NCI-H2081 (cell line): Measurements from ENCODE around the gene SEMA6C.
"Not testable (repeated sequence)": the region's sequence is repeated elsewhere in the genome, so short reads cannot be mapped to it uniquely, and the experiment has no call there.

Experiments
- DNase-seq, 2 experiments: peaks; one replicate each; lab custom pipeline; 2025; lab: John Stamatoyannopoulos, UW

The SEMA6C gene

GRCh38 chr1:151146412-151147131 lies at the start of gene SEMA6C:
TSS of gene SEMA6C (minus strand) at chr1:151146631. CDS start at chr1:151142621, 4,010 bp downstream.
- DNase-seq = peak; percentile 95 to 96

- DNase-seq = not testable (repeated sequence)
Observed at GRCh38 chr1:151194894-151195594, 48.6 kb upstream of the SEMA6C start.

- DNase-seq = no peak
Observed at GRCh38 chr1:151193856-151194255, 47.4 kb upstream of the SEMA6C start.

- no peak for DNase-seq
Observed at GRCh38 chr1:151193304-151193703, 46.9 kb upstream of the SEMA6C start.

GRCh38 chr1:151192047-151192446 lies 45.6 kb upstream of the SEMA6C start:
- DNase-seq = no peak

GRCh38 chr1:151189637-151190445 lies 43.4 kb upstream of the SEMA6C start, which contains the start of gene VPS72:
TSS of gene VPS72 (minus strand) at chr1:151190197. CDS start at chr1:151190121, 76 bp downstream.
- peak; percentile 95 to 98 for DNase-seq

GRCh38 chr1:151188667-151189066 lies 42.2 kb upstream of the SEMA6C start:
- DNase-seq = not testable (repeated sequence)

- peak; percentile 59 to 75 for DNase-seq
Observed at GRCh38 chr1:151187205-151187604, 40.8 kb upstream of the SEMA6C start.

- DNase-seq = no peak
Observed at GRCh38 chr1:151184211-151184610, 37.8 kb upstream of the SEMA6C start.

GRCh38 chr1:151176514-151177045 lies 30.1 kb upstream of the SEMA6C start:
- no peak for DNase-seq

GRCh38 chr1:151175863-151176262 lies 29.4 kb upstream of the SEMA6C start, which contains the start of gene TMOD4:
TSS of gene TMOD4 (minus strand) at chr1:151175981. CDS start at chr1:151174875, 1,106 bp downstream.
- DNase-seq = no peak

- DNase-seq = no peak
Observed at GRCh38 chr1:151175041-151175741, 28.8 kb upstream of the SEMA6C start.

- DNase-seq = no peak
Observed at GRCh38 chr1:151171190-151171589, 24.8 kb upstream of the SEMA6C start.

- no peak for DNase-seq
Observed at GRCh38 chr1:151167116-151167515, 20.7 kb upstream of the SEMA6C start.

- no peak for DNase-seq
Observed at GRCh38 chr1:151166505-151166956, 20.1 kb upstream of the SEMA6C start.

- DNase-seq = peak; percentile 99 to 100
Observed at GRCh38 chr1:151165738-151166504, 19.5 kb upstream of the SEMA6C start, which contains the start of the genes LYSMD1 and SCNM1. TSS of gene LYSMD1 (minus strand) at chr1:151165902. CDS start at chr1:151165258, 644 bp downstream. TSS of gene SCNM1 (plus strand) at chr1:151166144. CDS start at chr1:151166153, 9 bp downstream.

GRCh38 chr1:151165281-151165737 lies 18.9 kb upstream of the SEMA6C start:
- DNase-seq = peak; percentile 33 to 55

- DNase-seq = no peak
Observed at GRCh38 chr1:151164732-151165280, 18.4 kb upstream of the SEMA6C start.

GRCh38 chr1:151159373-151159772 lies 12.9 kb upstream of the SEMA6C start:
- DNase-seq = no peak

- no peak for DNase-seq
Observed at GRCh38 chr1:151158751-151159251, 12.4 kb upstream of the SEMA6C start.
